ENCODE results near the gene AKT3.

The AKT3 gene

DNA sequence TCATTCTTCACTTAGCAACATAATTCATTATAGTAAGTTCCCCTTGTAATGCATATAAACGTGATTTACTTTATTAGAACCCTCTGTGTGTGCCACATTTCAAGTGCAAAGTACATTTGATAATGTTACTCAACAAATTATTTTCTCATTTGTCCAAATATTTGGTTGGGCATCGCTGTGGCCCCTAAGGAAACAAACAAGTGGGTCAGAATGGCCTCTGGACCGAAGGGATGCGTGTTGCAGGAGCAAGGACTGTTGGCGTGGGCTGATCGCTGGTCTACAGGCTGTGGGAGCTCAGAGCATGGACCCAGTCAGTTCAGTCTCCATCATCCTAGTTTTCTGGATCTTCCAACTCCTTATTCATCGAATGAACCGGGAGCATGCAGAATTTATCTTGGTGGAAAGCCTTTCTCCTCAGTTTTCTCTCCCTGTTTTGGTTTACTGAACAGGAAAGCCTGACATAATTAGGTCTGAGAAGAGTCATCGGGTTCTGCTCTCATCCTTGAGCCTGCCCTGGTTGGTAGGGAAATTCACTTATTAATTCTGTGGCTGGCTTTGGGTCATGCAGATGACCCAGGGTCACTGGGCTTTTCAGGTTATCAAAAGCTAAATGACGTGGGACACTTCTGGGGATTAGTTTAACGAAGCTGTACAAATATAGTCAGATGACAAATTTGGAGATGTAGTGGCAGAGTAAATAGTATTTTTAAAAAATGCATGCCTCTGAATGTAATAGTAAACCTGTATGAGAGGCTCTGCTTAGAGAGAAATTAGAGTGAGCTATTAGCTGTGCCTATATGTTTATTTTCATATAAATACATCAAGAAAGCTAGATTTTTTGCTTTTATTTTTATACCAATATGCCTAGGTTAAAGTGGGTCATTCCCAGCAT, 394.0 kb downstream of the AKT3 start:
- whole genome bisulfite sequencing, 2 experiments = 97% methylated on average over 11 of the region's 11 CpGs
- no peak overlapping the region for H3K4me3 ChIP-seq (ENCODE audit: insufficient read depth, low read depth, low read length)

DNA sequence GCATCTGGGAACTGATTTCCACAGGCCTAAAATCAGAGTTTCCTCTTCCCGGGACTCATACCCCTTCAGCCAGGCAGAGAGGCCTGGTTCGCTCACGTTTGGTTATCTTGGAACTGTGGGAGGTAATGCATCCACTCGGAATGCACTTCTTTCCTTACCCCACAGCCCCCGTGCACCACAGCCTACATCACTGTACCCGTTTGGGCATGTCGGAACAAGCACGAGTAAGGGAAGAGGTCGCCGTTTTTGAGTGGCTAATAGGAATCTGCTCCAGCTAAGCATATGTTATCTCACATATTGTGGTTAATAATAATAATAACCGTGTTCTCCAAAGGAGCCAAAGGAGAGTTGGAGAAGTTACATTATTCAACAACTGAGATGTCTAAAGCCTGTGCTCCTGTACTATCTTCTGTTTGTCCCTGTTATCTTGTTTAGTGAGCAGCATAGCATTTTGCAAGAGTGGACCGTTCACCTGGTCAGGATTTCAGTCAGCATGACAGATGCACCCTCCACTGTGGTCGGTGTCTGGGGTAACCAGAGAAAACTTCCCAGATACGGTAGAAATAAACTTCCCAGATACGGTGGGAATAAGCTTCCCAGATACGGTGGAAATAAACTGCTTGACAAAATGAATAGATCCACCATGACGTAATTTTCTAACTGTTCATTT, 395.6 kb downstream of the AKT3 start:
- H3K36me3 ChIP-seq (ENCODE audit: control insufficient read depth, insufficient read depth, low read length) = no peaks in the 10 kb centered on the region

More for the DNA sequence above, 394.0 kb downstream of the AKT3 start:
- Histone ChIP-seq H3K9me3 (ENCODE audit: control insufficient read depth, low read length) (no peaks in the 10 kb centered on the region), H3K36me3 (ENCODE audit: control insufficient read depth, insufficient read depth, low read length) (no peaks in the 10 kb centered on the region), H3K27me3 (ENCODE audit: control insufficient read depth, insufficient read depth, low read length, poor library complexity, severe bottlenecking) (no peaks in the 10 kb centered on the region), H3K27ac (ENCODE audit: insufficient read depth, low read depth, low read length, poor library complexity, severe bottlenecking) (no peak overlapping the region), H3K4me1 (ENCODE audit: control insufficient read depth, insufficient read depth, low read length) (no peaks in the 10 kb centered on the region)

GRCh38 chr1:243452092-243452491, 398.0 kb downstream of the AKT3 start:
- H3K4me1 ChIP-seq (ENCODE audit: control insufficient read depth, insufficient read depth, low read length) = no peaks in the 10 kb centered on the region
- 90 to 95% methylated on average over 2 of the region's 2 CpGs for WGBS, 2 experiments
- H3K4me3 ChIP-seq (ENCODE audit: insufficient read depth, low read depth, low read length) = no peak overlapping the region
- no peaks in the 10 kb centered on the region for H3K27me3 ChIP-seq (ENCODE audit: control insufficient read depth, insufficient read depth, low read length, poor library complexity, severe bottlenecking)
- H3K27ac ChIP-seq (ENCODE audit: insufficient read depth, low read depth, low read length, poor library complexity, severe bottlenecking) = no peak overlapping the region
- H3K36me3 ChIP-seq (ENCODE audit: control insufficient read depth, insufficient read depth, low read length) = no peaks in the 10 kb centered on the region
- no peaks in the 10 kb centered on the region for H3K9me3 ChIP-seq (ENCODE audit: control insufficient read depth, low read length)

More for the DNA sequence above, 395.6 kb downstream of the AKT3 start:
- H3K9me3 ChIP-seq (ENCODE audit: control insufficient read depth, low read length) = no peaks in the 10 kb centered on the region
- 95 to 96% methylated on average over 16 of the region's 17 CpGs for WGBS, 2 experiments
- no peaks in the 10 kb centered on the region for H3K27me3 ChIP-seq (ENCODE audit: control insufficient read depth, insufficient read depth, low read length, poor library complexity, severe bottlenecking)
- no peak overlapping the region for H3K4me3 ChIP-seq (ENCODE audit: insufficient read depth, low read depth, low read length)
- no peaks in the 10 kb centered on the region for H3K4me1 ChIP-seq (ENCODE audit: control insufficient read depth, insufficient read depth, low read length)
- H3K27ac ChIP-seq (ENCODE audit: insufficient read depth, low read depth, low read length, poor library complexity, severe bottlenecking) = no peak overlapping the region

GRCh38 chr1:243449373-243449772, 400.7 kb downstream of the AKT3 start:
- H3K9me3 ChIP-seq (ENCODE audit: control insufficient read depth, low read length) = no peaks in the 10 kb centered on the region
- no peak overlapping the region for H3K27ac ChIP-seq (ENCODE audit: insufficient read depth, low read depth, low read length, poor library complexity, severe bottlenecking)
- 92 to 94% methylated on average over 6 of the region's 6 CpGs for WGBS, 2 experiments
- no peaks in the 10 kb centered on the region for H3K36me3 ChIP-seq (ENCODE audit: control insufficient read depth, insufficient read depth, low read length)
- no peaks in the 10 kb centered on the region for H3K27me3 ChIP-seq (ENCODE audit: control insufficient read depth, insufficient read depth, low read length, poor library complexity, severe bottlenecking)
- H3K4me3 ChIP-seq (ENCODE audit: insufficient read depth, low read depth, low read length) = no peak overlapping the region
- H3K4me1 ChIP-seq (ENCODE audit: control insufficient read depth, insufficient read depth, low read length) = no peaks in the 10 kb centered on the region

GRCh38 chr1:243447844-243448243, 402.2 kb downstream of the AKT3 start:
- no peaks in the 10 kb centered on the region for H3K4me1 ChIP-seq (ENCODE audit: control insufficient read depth, insufficient read depth, low read length)
- H3K27me3 ChIP-seq (ENCODE audit: control insufficient read depth, insufficient read depth, low read length, poor library complexity, severe bottlenecking) = no peaks in the 10 kb centered on the region
- H3K4me3 ChIP-seq (ENCODE audit: insufficient read depth, low read depth, low read length) = no peak overlapping the region
- no peak overlapping the region for H3K27ac ChIP-seq (ENCODE audit: insufficient read depth, low read depth, low read length, poor library complexity, severe bottlenecking)
- WGBS, 2 experiments = 87% methylated on average over 4 of the region's 4 CpGs
- no peaks in the 10 kb centered on the region for H3K9me3 ChIP-seq (ENCODE audit: control insufficient read depth, low read length)
- no peaks in the 10 kb centered on the region for H3K36me3 ChIP-seq (ENCODE audit: control insufficient read depth, insufficient read depth, low read length)

DNA sequence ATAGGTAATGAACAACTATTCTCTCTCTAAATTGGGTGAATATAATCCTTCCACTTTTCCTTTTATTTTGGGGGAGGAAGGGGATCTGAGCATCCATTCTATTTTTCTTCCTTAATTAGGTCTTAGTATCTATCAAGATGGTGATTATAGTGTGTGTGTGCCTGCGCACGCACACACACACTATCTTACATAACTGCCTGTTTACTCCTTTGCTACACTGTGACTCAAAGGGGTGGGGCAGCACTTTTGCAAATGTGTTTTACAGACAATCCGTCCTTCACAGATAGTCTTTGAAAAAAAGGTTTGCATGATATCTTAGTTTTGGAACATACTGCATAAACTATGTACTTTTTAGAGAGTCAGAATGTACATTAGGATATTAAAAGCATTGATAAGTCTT, 402.7 kb downstream of the AKT3 start:
- WGBS, 2 experiments = 60 to 95% methylated on average over 1 to 3 of the region's 3 CpGs
- Histone ChIP-seq H3K27me3 (ENCODE audit: control insufficient read depth, insufficient read depth, low read length, poor library complexity, severe bottlenecking) (no peaks in the 10 kb centered on the region), H3K4me3 (ENCODE audit: insufficient read depth, low read depth, low read length) (no peak overlapping the region), H3K27ac (ENCODE audit: insufficient read depth, low read depth, low read length, poor library complexity, severe bottlenecking) (no peak overlapping the region), H3K9me3 (ENCODE audit: control insufficient read depth, low read length) (no peaks in the 10 kb centered on the region), H3K36me3 (ENCODE audit: control insufficient read depth, insufficient read depth, low read length) (no peaks in the 10 kb centered on the region), H3K4me1 (ENCODE audit: control insufficient read depth, insufficient read depth, low read length) (peaks cover 3% of the 10 kb centered on the region)

DNA sequence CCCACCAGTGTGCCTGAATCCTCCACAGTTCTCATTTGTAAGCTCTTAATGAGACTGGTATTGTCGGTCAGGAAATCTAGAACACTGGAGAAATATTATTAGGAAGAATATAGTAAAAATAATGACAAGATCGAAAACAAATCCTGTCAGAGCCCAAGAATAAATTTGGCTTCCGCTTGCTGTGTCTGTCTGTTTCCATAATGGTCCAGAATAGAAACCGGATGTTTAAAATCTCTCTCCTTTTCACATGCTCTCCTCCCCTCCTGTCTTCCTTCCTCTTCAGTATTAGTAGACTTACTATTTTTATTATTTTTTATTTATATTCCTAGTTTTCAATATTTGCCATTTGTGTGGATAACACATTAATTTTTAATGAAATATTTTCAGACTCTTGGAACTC, 406.5 kb downstream of the AKT3 start:
- H3K9me3 ChIP-seq (ENCODE audit: control insufficient read depth, low read length) = no peaks in the 10 kb centered on the region
- peaks cover 8% of the 10 kb centered on the region for H3K4me1 ChIP-seq (ENCODE audit: control insufficient read depth, insufficient read depth, low read length)
- no peaks in the 10 kb centered on the region for H3K36me3 ChIP-seq (ENCODE audit: control insufficient read depth, insufficient read depth, low read length)
- no peaks in the 10 kb centered on the region for H3K27me3 ChIP-seq (ENCODE audit: control insufficient read depth, insufficient read depth, low read length, poor library complexity, severe bottlenecking)
- WGBS, 2 experiments = 95 to 97% methylated on average over 4 of the region's 4 CpGs
- H3K27ac ChIP-seq (ENCODE audit: insufficient read depth, low read depth, low read length, poor library complexity, severe bottlenecking) = no peak overlapping the region
- no peak overlapping the region for H3K4me3 ChIP-seq (ENCODE audit: insufficient read depth, low read depth, low read length)

GRCh38 chr1:243441601-243442000, 408.4 kb downstream of the AKT3 start:
- no peaks in the 10 kb centered on the region for H3K27me3 ChIP-seq (ENCODE audit: control insufficient read depth, insufficient read depth, low read length, poor library complexity, severe bottlenecking)
- H3K4me1 ChIP-seq (ENCODE audit: control insufficient read depth, insufficient read depth, low read length) = peaks cover 8% of the 10 kb centered on the region
- H3K36me3 ChIP-seq (ENCODE audit: control insufficient read depth, insufficient read depth, low read length) = no peaks in the 10 kb centered on the region
- no peak overlapping the region for H3K4me3 ChIP-seq (ENCODE audit: insufficient read depth, low read depth, low read length)
- no peaks in the 10 kb centered on the region for H3K9me3 ChIP-seq (ENCODE audit: control insufficient read depth, low read length)
- H3K27ac ChIP-seq (ENCODE audit: insufficient read depth, low read depth, low read length, poor library complexity, severe bottlenecking) = no peak overlapping the region

DNA sequence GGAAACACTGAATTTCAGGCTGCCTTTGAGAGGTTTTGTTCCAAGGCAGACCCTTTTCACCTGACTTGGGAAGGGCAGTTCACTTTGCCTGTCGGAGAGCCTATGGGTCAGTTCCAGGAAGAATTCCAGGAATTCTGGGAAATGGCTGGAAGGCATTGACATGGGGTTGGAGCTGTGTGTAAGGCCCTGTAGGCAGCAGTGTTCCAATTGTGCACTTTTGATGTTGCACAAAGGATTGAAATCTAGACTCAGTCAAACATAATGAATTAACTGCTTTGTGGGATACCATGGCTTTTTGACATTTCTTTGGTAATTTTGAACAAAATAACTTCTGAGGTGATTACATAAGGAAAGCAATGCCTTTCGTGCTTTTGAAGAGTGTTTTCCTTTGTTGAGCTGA, 409.6 kb downstream of the AKT3 start:
- Histone ChIP-seq H3K36me3 (ENCODE audit: control insufficient read depth, insufficient read depth, low read length) (no peaks in the 10 kb centered on the region), H3K27ac (ENCODE audit: insufficient read depth, low read depth, low read length, poor library complexity, severe bottlenecking) (no peak overlapping the region), H3K4me1 (ENCODE audit: control insufficient read depth, insufficient read depth, low read length) (peaks cover 8% of the 10 kb centered on the region), H3K4me3 (ENCODE audit: insufficient read depth, low read depth, low read length) (no peak overlapping the region), H3K27me3 (ENCODE audit: control insufficient read depth, insufficient read depth, low read length, poor library complexity, severe bottlenecking) (no peaks in the 10 kb centered on the region), H3K9me3 (ENCODE audit: control insufficient read depth, low read length) (no peaks in the 10 kb centered on the region)
- 58 to 73% methylated on average over 2 of the region's 2 CpGs for whole genome bisulfite sequencing, 2 experiments

DNA sequence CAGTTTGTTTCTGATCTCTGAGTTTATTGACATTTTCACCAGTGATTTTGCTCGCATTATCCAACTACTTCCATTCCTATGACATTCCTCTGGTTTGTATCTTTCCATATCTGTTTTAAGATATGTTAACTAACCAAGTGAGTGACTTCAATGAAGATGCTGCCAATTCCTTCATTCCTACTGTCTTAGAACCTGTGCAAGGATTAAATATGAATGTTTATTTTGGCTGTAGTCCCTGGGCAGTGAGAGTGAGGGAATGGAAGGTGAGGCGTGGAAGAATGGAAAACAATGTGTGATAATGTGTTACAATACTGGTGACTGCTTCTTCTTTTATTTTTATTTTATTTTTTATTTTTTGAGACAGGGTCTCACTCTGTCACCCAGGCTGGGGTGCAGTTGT, 411.2 kb downstream of the AKT3 start:
- Histone ChIP-seq H3K4me3 (ENCODE audit: insufficient read depth, low read depth, low read length) (no peak overlapping the region), H3K27ac (ENCODE audit: insufficient read depth, low read depth, low read length, poor library complexity, severe bottlenecking) (no peak overlapping the region), H3K9me3 (ENCODE audit: control insufficient read depth, low read length) (no peaks in the 10 kb centered on the region), H3K27me3 (ENCODE audit: control insufficient read depth, insufficient read depth, low read length, poor library complexity, severe bottlenecking) (no peaks in the 10 kb centered on the region), H3K36me3 (ENCODE audit: control insufficient read depth, insufficient read depth, low read length) (no peaks in the 10 kb centered on the region), H3K4me1 (ENCODE audit: control insufficient read depth, insufficient read depth, low read length) (peaks cover 8% of the 10 kb centered on the region)
- 94 to 100% methylated on average over 2 of the region's 2 CpGs for WGBS, 2 experiments

Measured in ectodermal cell (in vitro differentiated cells).